WTC11 (cell line): ENCODE results near the gene OVOL1. TPM values are rescaled to one million over a fixed set of nuclear protein-coding genes. Genes with fewer than 3 reads are reported as not detected.
A peak's percentile ranks its signal among the peaks of the same experiment; 100 is the strongest.

ENCODE experiments used
- ATAC-seq: fragments of 200-7000 bp; cut with Tn5 transposase; 2 replicates; pipeline ENCODE4 v1.10.0; 2021; ENCODE audit warnings: mild to moderate bottlenecking, moderate library complexity
- Bru-seq: library from RNA; stranded (reverse); fragments of 400-500 nt; gene quantifications from one replicate; lab custom pipeline; 2021; lab: Mats Ljungman, UMichigan
- CTCF ChIA-PET: fragments of 300-600 bp; sonication (Branson Sonifier 250); formaldehyde crosslinking; loops from one replicate; lab custom pipeline; 2021; ENCODE audit warnings: antibody characterized with exemption; lab: Charles Lee
- POLR2A ChIA-PET: fragments of 350-600 bp; sonication (Branson Sonifier 250); formaldehyde crosslinking; loops from one replicate; lab custom pipeline; 2021; ENCODE audit warnings: antibody characterized with exemption; lab: Charles Lee
- DNase-seq: peaks from one replicate; pipeline ENCODE4 v3.0.0; 2021; ENCODE audit warnings: low spot score
- H3K27ac Mint-ChIP-seq: 2 replicates; pipeline ENCODE4 v1.8.0; 2021; ENCODE audit warnings: mixed read lengths
- H3K27me3 Mint-ChIP-seq: 2 replicates; pipeline ENCODE4 v1.8.0; 2021; ENCODE audit warnings: low read depth, mild to moderate bottlenecking, moderate library complexity, mixed read lengths
- H3K36me3 Mint-ChIP-seq: 2 replicates; pipeline ENCODE4 v1.8.0; 2021; ENCODE audit warnings: mixed read lengths
- H3K4me1 Mint-ChIP-seq: 2 replicates; pipeline ENCODE4 v1.8.0; 2022; ENCODE audit warnings: mixed read lengths
- H3K4me3 Mint-ChIP-seq: 2 replicates; pipeline ENCODE4 v1.8.0; 2021; ENCODE audit warnings: mild to moderate bottlenecking, moderate library complexity, mixed read lengths
- H3K9me3 Mint-ChIP-seq: 2 replicates; pipeline ENCODE4 v1.8.0; 2021; ENCODE audit warnings: mixed read lengths
- AFF4 ChIP-seq: sonication (generic); formaldehyde crosslinking; IDR thresholded peaks from 2 replicates; pipeline ENCODE4 v1.8.1; 2023; ENCODE audit warnings: mild to moderate bottlenecking, missing genetic modification reagents, borderline replicate concordance
- E2F1 ChIP-seq: sonication (generic); formaldehyde crosslinking; IDR thresholded peaks from 2 replicates; pipeline ENCODE4 v1.8.0; 2022; ENCODE audit warnings: mild to moderate bottlenecking, missing genetic modification reagents
- ERG ChIP-seq: fragments of 250-450 bp; sonication (Bioruptor Pico); IDR thresholded peaks from 2 replicates; pipeline ENCODE4 v1.8.0; 2021; ENCODE audit warnings: mild to moderate bottlenecking
- ESRRA ChIP-seq: sonication (generic); formaldehyde crosslinking; IDR thresholded peaks from 2 replicates; pipeline ENCODE4 v1.8.1; 2022; ENCODE audit warnings: mild to moderate bottlenecking, missing genetic modification reagents, borderline replicate concordance
- GABPB1 ChIP-seq: sonication (generic); formaldehyde crosslinking; IDR thresholded peaks from 2 replicates; pipeline ENCODE4 v1.8.1; 2023; ENCODE audit warnings: mild to moderate bottlenecking, missing genetic modification reagents
- HMGXB4 ChIP-seq: sonication (generic); formaldehyde crosslinking; IDR thresholded peaks from 2 replicates; pipeline ENCODE4 v1.8.1; 2023; ENCODE audit warnings: mild to moderate bottlenecking, moderate library complexity, missing genetic modification reagents
- JUN ChIP-seq: sonication (generic); formaldehyde crosslinking; IDR thresholded peaks from 2 replicates; pipeline ENCODE4 v1.8.0; 2023; ENCODE audit warnings: mild to moderate bottlenecking, missing genetic modification reagents
- MAX ChIP-seq: sonication (generic); formaldehyde crosslinking; IDR thresholded peaks from 2 replicates; pipeline ENCODE4 v1.8.0; 2022; ENCODE audit warnings: mild to moderate bottlenecking, missing genetic modification reagents
- MLX ChIP-seq: sonication (generic); formaldehyde crosslinking; IDR thresholded peaks from 2 replicates; pipeline ENCODE4 v1.8.1; 2023; ENCODE audit warnings: mild to moderate bottlenecking, missing genetic modification reagents, moderate library complexity
- NFATC4 ChIP-seq: fragments of 250-450 bp; sonication (Bioruptor Pico); IDR thresholded peaks from 2 replicates; pipeline ENCODE4 v1.9.0; 2021; ENCODE audit warnings: mild to moderate bottlenecking
- NR1H2 ChIP-seq: sonication (generic); formaldehyde crosslinking; IDR thresholded peaks from 2 replicates; pipeline ENCODE4 v1.9.0; 2021; ENCODE audit warnings: mild to moderate bottlenecking, moderate library complexity, missing genetic modification reagents
- TCF7 ChIP-seq: sonication (generic); formaldehyde crosslinking; IDR thresholded peaks from 2 replicates; pipeline ENCODE4 v1.8.0; 2022; ENCODE audit warnings: mild to moderate bottlenecking, low read depth, missing genetic modification reagents, moderate library complexity
- ZBTB43 ChIP-seq: sonication (generic); formaldehyde crosslinking; IDR thresholded peaks from 2 replicates; pipeline ENCODE4 v1.8.1; 2023; ENCODE audit warnings: mild to moderate bottlenecking, missing genetic modification reagents
- ZNF138 ChIP-seq: sonication (generic); formaldehyde crosslinking; conservative IDR thresholded peaks from 2 replicates; pipeline ENCODE4 v1.8.1; 2022; ENCODE audit warnings: mild to moderate bottlenecking, moderate library complexity, missing genetic modification reagents
- ZNF219 ChIP-seq: sonication (generic); formaldehyde crosslinking; IDR thresholded peaks from 2 replicates; pipeline ENCODE4 v1.8.0; 2023; ENCODE audit warnings: missing genetic modification reagents, mild to moderate bottlenecking, borderline replicate concordance
- ZNF423 ChIP-seq: fragments of 250-450 bp; sonication (Bioruptor Pico); IDR thresholded peaks from 2 replicates; pipeline ENCODE4 v2.1.2; 2022; ENCODE audit warnings: mild to moderate bottlenecking, moderate library complexity
- long read RNA-seq, 3 experiments: library from RNA in 1 of 3; library from capped mRNA in 1 of 3; library from polyadenylated mRNA in 1 of 3; unstranded in 2 of 3; stranded (forward) in 1 of 3; transcript quantifications; one replicate each; pipeline ENCODE4 v2.0.0, GENCODE V29; 2021
- total RNA-seq: library from RNA; stranded (reverse); gene quantifications from 3 replicates; pipeline ENCODE4 v1.2.3, GENCODE V29; 2021
- TF ChIP-seq, protein P1 (sequence below): sonication (generic); formaldehyde crosslinking; IDR thresholded peaks from 2 replicates; pipeline ENCODE4 v1.8.0; 2022; ENCODE audit warnings: mild to moderate bottlenecking, missing genetic modification reagents
- TF ChIP-seq, protein P2 (sequence below): sonication (generic); formaldehyde crosslinking; IDR thresholded peaks from 2 replicates; pipeline ENCODE4 v1.8.0; 2023; ENCODE audit warnings: mild to moderate bottlenecking, missing genetic modification reagents
- TF ChIP-seq, protein P3 (sequence below): sonication (generic); formaldehyde crosslinking; conservative IDR thresholded peaks from 2 replicates; pipeline ENCODE4 v1.8.1; 2022; ENCODE audit warnings: mild to moderate bottlenecking, missing genetic modification reagents

Gene OVOL1
- total RNA-seq, result 6.8 to 7.7 TPM (median 7.7 TPM) in 3 replicates
- Bru-seq, nascent RNA, result percentile 58 among the genes with signal in this experiment
- long read RNA-seq, experiment 1, transcript OVOL1-201 (4 exons, 3,034 nt), result major isoform, 10 of 18 reads
- long read RNA-seq, experiment 1, partial matches to known transcripts, result 1 of 18 reads
- long read RNA-seq, experiment 1, other reads (novel, unspliced or antisense), result 5 of 18 reads
- long read RNA-seq, experiment 2, partial matches to known transcripts, result 0 of 7 reads
- long read RNA-seq, experiment 2, other reads (novel, unspliced or antisense), result 3 of 7 reads
- long read RNA-seq, experiment 3, transcript OVOL1-201 (4 exons, 3,034 nt), result major isoform, 5 of 5 reads
- long read RNA-seq, experiment 3, partial matches to known transcripts, result 0 of 5 reads
- long read RNA-seq, experiment 3, other reads (novel, unspliced or antisense), result 0 of 5 reads

DNA sequence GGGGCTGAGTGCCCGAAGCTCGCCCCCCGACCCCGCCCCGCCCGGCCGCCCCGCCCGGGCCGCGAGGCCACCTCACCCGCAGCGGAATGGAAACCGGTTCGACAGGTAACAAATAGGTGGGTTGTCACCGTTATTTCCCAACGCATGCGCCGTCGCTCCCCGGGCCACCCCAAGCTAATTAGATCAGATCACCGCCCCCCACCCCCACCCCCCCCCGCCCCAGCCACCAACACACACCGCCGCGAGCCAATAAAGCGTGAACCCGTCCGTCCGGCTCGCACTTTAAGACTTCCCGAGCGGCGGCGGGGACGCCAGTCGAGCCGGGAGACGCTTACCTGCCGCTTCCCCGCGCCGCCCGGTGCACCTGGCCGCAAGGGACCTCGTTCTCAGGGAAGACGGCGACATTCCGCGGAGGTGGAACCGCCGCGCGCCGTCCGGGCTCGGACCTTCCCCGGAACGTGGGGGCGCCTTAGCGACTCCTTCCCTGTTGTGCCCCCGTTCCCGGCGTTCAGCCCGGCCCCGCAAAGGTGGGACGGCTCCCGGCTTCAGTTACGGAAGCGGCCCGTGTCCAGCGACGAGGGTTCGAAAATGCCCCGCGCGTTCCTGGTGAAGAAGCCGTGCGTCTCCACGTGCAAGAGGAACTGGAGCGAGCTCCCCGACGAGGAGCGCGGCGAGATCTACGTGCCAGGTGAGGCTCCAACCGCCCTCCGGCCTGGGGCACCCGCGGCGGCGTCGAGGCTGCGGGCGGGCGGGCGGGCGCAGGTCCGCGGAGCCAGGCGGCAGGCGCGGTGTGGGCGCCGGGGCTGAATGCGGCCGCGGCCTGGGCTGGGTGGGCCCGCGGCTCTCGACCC lies at the start of gene OVOL1:
OVOL1 (plus strand) TSS at position 278 of the 851 bp plus-strand sequence; CDS start at position 589, 311 bp downstream.
- Mint-ChIP-seq H3K9me3 (no peaks in the 10 kb centered on the region), H3K4me3 (peak within 1 kb of the TSS; percentile 91), H3K36me3 (no peaks in the 10 kb centered on the region), H3K27me3 (peaks cover 61% of the 10 kb centered on the region), H3K27ac (no peak within 1 kb of the TSS), H3K4me1 (peaks cover 53% of the 10 kb centered on the region)
- ChIA-PET POLR2A (interaction anchor here (0.5 to 1.8 kb wide), 2 partner anchors 53 to 73 kb away, joined by 6 read pairs; partner anchors contain the start of gene MUS81), CTCF (interaction anchor here (0.6 to 8.5 kb wide), 11 partner anchors 7 to 196 kb away, joined by 3 to 151 read pairs (median 3); partner anchors contain the start of genes AP5B1, FIBP and MUS81)
- ATAC-seq (peak; percentile 8), DNase-seq (peak; percentile 82)
- TF ChIP-seq HMGXB4 (CRISPR knock-in tag), result 0 out of 2 replicates have a peak, but pooled peaks have one; percentile 40
- TF ChIP-seq MLX (CRISPR knock-in tag), result no peak
- TF ChIP-seq TCF7 (CRISPR knock-in tag), result no peak
- TF ChIP-seq JUN (CRISPR knock-in tag), result 0 out of 2 replicates have a peak, but pooled peaks have one; percentile 41
- no peak for TF ChIP-seq ZBTB43 (CRISPR knock-in tag)
- TF ChIP-seq GABPB1 (CRISPR knock-in tag), result no peak
- TF ChIP-seq ZNF423 (CRISPR knock-in tag), result no peak
- TF ChIP-seq, protein P1, sequence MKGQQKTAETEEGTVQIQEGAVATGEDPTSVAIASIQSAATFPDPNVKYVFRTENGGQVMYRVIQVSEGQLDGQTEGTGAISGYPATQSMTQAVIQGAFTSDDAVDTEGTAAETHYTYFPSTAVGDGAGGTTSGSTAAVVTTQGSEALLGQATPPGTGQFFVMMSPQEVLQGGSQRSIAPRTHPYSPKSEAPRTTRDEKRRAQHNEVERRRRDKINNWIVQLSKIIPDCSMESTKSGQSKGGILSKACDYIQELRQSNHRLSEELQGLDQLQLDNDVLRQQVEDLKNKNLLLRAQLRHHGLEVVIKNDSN (CRISPR knock-in tag), result 0 out of 2 replicates have a peak, but pooled peaks have one; percentile 22
- no peak for TF ChIP-seq NFATC4
- no peak for TF ChIP-seq NR1H2 (CRISPR knock-in tag)
- no peak for TF ChIP-seq ESRRA
- no peak for TF ChIP-seq ZNF219
- no peak for TF ChIP-seq ZNF138 (CRISPR knock-in tag)
- TF ChIP-seq AFF4 (CRISPR knock-in tag), result no peak
- TF ChIP-seq, protein P2, sequence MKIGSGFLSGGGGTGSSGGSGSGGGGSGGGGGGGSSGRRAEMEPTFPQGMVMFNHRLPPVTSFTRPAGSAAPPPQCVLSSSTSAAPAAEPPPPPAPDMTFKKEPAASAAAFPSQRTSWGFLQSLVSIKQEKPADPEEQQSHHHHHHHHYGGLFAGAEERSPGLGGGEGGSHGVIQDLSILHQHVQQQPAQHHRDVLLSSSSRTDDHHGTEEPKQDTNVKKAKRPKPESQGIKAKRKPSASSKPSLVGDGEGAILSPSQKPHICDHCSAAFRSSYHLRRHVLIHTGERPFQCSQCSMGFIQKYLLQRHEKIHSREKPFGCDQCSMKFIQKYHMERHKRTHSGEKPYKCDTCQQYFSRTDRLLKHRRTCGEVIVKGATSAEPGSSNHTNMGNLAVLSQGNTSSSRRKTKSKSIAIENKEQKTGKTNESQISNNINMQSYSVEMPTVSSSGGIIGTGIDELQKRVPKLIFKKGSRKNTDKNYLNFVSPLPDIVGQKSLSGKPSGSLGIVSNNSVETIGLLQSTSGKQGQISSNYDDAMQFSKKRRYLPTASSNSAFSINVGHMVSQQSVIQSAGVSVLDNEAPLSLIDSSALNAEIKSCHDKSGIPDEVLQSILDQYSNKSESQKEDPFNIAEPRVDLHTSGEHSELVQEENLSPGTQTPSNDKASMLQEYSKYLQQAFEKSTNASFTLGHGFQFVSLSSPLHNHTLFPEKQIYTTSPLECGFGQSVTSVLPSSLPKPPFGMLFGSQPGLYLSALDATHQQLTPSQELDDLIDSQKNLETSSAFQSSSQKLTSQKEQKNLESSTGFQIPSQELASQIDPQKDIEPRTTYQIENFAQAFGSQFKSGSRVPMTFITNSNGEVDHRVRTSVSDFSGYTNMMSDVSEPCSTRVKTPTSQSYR, result no peak
- TF ChIP-seq, protein P3, sequence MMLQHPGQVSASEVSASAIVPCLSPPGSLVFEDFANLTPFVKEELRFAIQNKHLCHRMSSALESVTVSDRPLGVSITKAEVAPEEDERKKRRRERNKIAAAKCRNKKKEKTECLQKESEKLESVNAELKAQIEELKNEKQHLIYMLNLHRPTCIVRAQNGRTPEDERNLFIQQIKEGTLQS (CRISPR knock-in tag), result no peak
- TF ChIP-seq E2F1 (CRISPR knock-in tag), result no peak
- TF ChIP-seq ERG (CRISPR knock-in tag), result no peak
- TF ChIP-seq MAX (CRISPR knock-in tag), result 0 out of 2 replicates have a peak, but pooled peaks have one; percentile 32
